ENCODE data around the gene TBCC.

TBCC gene

GRCh38 chr6:42771741-42772100, 25.8 kb upstream of the TBCC start:
- DNase-seq (ENCODE audit: low read depth) = no peak

- no peak for DNase-seq (ENCODE audit: low read depth)
These were observed 23.9 kb upstream of the TBCC start for GRCh38 chr6:42769836-42770235.

- no peak for DNase-seq (ENCODE audit: low read depth)
These were observed 23.1 kb upstream of the TBCC start for GRCh38 chr6:42769051-42769450.

- no peak for DNase-seq (ENCODE audit: low read depth)
These were observed 20.3 kb upstream of the TBCC start for GRCh38 chr6:42766163-42766670.

GRCh38 chr6:42764911-42765648, 19.2 kb upstream of the TBCC start:
- DNase-seq (ENCODE audit: low read depth) = no peak

- DNase-seq (ENCODE audit: low read depth) = no peak
These were observed 17.0 kb upstream of the TBCC start for GRCh38 chr6:42762950-42763349.

GRCh38 chr6:42762426-42762859, 16.5 kb upstream of the TBCC start:
- DNase-seq (ENCODE audit: low read depth) = no peak

- DNase-seq (ENCODE audit: low read depth) = no peak
These were observed 15.6 kb upstream of the TBCC start for GRCh38 chr6:42761287-42762067.

GRCh38 chr6:42758756-42759430, 13.0 kb upstream of the TBCC start:
- no peak for DNase-seq (ENCODE audit: low read depth)

- no peak for DNase-seq (ENCODE audit: low read depth)
These were observed 10.8 kb upstream of the TBCC start for GRCh38 chr6:42756722-42757121.

- no peak for DNase-seq (ENCODE audit: low read depth)
These were observed 8.9 kb upstream of the TBCC start for GRCh38 chr6:42754759-42755158.

GRCh38 chr6:42751055-42751454, 5.2 kb upstream of the TBCC start:
- DNase-seq (ENCODE audit: low read depth) = no peak

GRCh38 chr6:42748203-42748898, 2.4 kb upstream of the TBCC start:
- DNase-seq (ENCODE audit: low read depth) = no peak

- peak; percentile 83 for DNase-seq (ENCODE audit: low read depth)
These were observed 824 bp upstream of the TBCC start for GRCh38 chr6:42746463-42747391.

- no peak for DNase-seq (ENCODE audit: low read depth)
These were observed 742 bp downstream of the TBCC start for GRCh38 chr6:42745083-42745639.

- DNase-seq (ENCODE audit: low read depth) = no peak
These were observed 1.5 kb downstream of the TBCC start for GRCh38 chr6:42744351-42744893.

- DNase-seq (ENCODE audit: low read depth) = no peak
These were observed 3.6 kb downstream of the TBCC start for GRCh38 chr6:42742116-42742894.

- no peak for DNase-seq (ENCODE audit: low read depth)
These were observed 5.2 kb downstream of the TBCC start for GRCh38 chr6:42740725-42741124.

GRCh38 chr6:42735976-42736375, 9.9 kb downstream of the TBCC start:
- DNase-seq (ENCODE audit: low read depth) = no peak

All from CMK (cell line).